ENCODE measurements around the gene WSCD1.

GRCh38 chr17:6172642-6173330 is 102.6 kb downstream of the WSCD1 start:
- TF ChIP-seq CTCF (IDR thresholded peaks at IDR 0.05) (no peak), POLR2A (IDR thresholded peaks at IDR 0.05) (no peak), POLR2AphosphoS5 (IDR thresholded peaks at IDR 0.05) (no peak)
